A172 (cell line): Measurements from ENCODE around the gene GPR33. TPM values are rescaled to one million over a fixed set of nuclear protein-coding genes. Genes with fewer than 3 reads are reported as not detected.
A peak's percentile ranks its signal among the peaks of the same experiment; 100 is the strongest.
"Not testable (repeated sequence)": the region's sequence is repeated elsewhere in the genome, so short reads cannot be mapped to it uniquely, and the experiment has no call there.

Experiments
- DNase-seq: peaks from one replicate; pipeline ENCODE4 v3.0.0-alpha.2; 2015; ENCODE audit warnings: low spot score
- total RNA-seq: library from RNA; depleted of rRNA; stranded (reverse); fragments of >200 nt; shearing (Covaris generic); gene quantifications from 2 replicates; pipeline ENCODE4 v1.2.3, GENCODE V29; 2014; rRNA removed

Gene GPR33
- total RNA-seq = not detected in 2 replicates

GRCh38 chr14:31487886-31488285 is at the start of gene GPR33:
Gene GPR33, minus strand, starts transcription at chr14:31488039. Its CDS starts 4,074 bp downstream, at chr14:31483965.
- no peak for DNase-seq

- no peak for DNase-seq
These were observed 48.5 kb upstream of the GPR33 start for GRCh38 chr14:31536201-31536960.

GRCh38 chr14:31530136-31530535 is 42.3 kb upstream of the GPR33 start:
- no peak for DNase-seq

- no peak for DNase-seq
These were observed 41.2 kb upstream of the GPR33 start for GRCh38 chr14:31529053-31529452.

- DNase-seq = no peak
These were observed 39.7 kb upstream of the GPR33 start for GRCh38 chr14:31527546-31527945.

- no peak for DNase-seq
These were observed 39.2 kb upstream of the GPR33 start for GRCh38 chr14:31527087-31527486.

GRCh38 chr14:31510855-31511254 is 23.0 kb upstream of the GPR33 start:
- DNase-seq = no peak

- DNase-seq = peak; percentile 3
These were observed 22.4 kb upstream of the GPR33 start for GRCh38 chr14:31510222-31510621.

- no peak for DNase-seq
These were observed 20.3 kb upstream of the GPR33 start for GRCh38 chr14:31508135-31508534.

- DNase-seq = peak; percentile 2
These were observed 17.6 kb upstream of the GPR33 start for GRCh38 chr14:31505411-31505810.

GRCh38 chr14:31501870-31502269 is 14.0 kb upstream of the GPR33 start:
- DNase-seq = no peak

- no peak for DNase-seq
These were observed 5.1 kb upstream of the GPR33 start for GRCh38 chr14:31492759-31493498.

- DNase-seq = no peak
These were observed 1.9 kb upstream of the GPR33 start for GRCh38 chr14:31489691-31490090.

GRCh38 chr14:31486764-31487163 is 1.1 kb downstream of the GPR33 start:
- no peak for DNase-seq

- DNase-seq = no peak
These were observed 3.1 kb downstream of the GPR33 start for GRCh38 chr14:31484754-31485153.

GRCh38 chr14:31480156-31480555 is 7.7 kb downstream of the GPR33 start:
- DNase-seq = no peak

- DNase-seq = no peak
These were observed 8.8 kb downstream of the GPR33 start for GRCh38 chr14:31479027-31479426.

- DNase-seq = no peak
These were observed 10.6 kb downstream of the GPR33 start for GRCh38 chr14:31477248-31477647.

- DNase-seq = no peak
These were observed 11.5 kb downstream of the GPR33 start for GRCh38 chr14:31476131-31476866.

GRCh38 chr14:31466554-31466953 is 21.3 kb downstream of the GPR33 start:
- no peak for DNase-seq

GRCh38 chr14:31465111-31465510 is 22.7 kb downstream of the GPR33 start:
- DNase-seq = no peak

- DNase-seq = not testable (repeated sequence)
These were observed 25.4 kb downstream of the GPR33 start for GRCh38 chr14:31462450-31462849.
